Coronary artery (tissue), 2 donors: ENCODE results near the gene MED28.
"Not testable (repeated sequence)": the region's sequence is repeated elsewhere in the genome, so short reads cannot be mapped to it uniquely, and the experiment has no call there.

ENCODE experiments used
- DNase-seq: peaks from one replicate; pipeline ENCODE4 v3.0.0-alpha.2; 2017; ENCODE audit warnings: low spot score
- H3K27ac ChIP-seq, 2 donors: fragments of 200-600 bp; sonication (generic); one replicate each; pipeline ENCODE4 v1.5.1; 2016 to 2019
- H3K4me3 ChIP-seq: fragments of 200-600 bp; sonication (generic); 2 replicates; pipeline ENCODE4 v1.5.1; 2016; ENCODE audit warnings: mild to moderate bottlenecking, moderate library complexity
- TF ChIP-seq, protein P1 (sequence below): fragments of 200-600 bp; sonication (generic); IDR thresholded peaks from one replicate; pipeline ENCODE4 v1.5.1; 2019; ENCODE audit warnings: antibody characterized with exemption

Gene MED28

DNA sequence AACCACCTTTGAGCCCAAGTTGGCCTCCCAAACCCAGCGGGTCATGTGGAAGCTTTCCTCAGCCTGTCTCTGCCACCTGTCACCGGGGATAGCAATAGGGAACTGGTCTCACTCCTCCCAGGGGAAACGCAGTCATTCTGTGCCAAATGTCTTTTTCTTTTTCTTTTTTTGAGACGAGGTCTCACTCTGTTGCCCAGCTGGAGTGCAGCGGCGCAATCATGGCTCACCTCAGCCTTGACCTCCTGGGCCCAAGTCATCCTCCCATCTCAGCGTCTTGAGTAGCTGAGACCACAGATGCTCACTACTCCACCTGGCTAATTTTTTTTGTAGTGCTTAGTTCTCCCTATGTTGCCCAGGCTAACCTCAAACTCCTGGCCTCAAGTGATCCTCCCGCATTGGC, 40.3 kb downstream of the MED28 start:
- TF ChIP-seq, protein P1, sequence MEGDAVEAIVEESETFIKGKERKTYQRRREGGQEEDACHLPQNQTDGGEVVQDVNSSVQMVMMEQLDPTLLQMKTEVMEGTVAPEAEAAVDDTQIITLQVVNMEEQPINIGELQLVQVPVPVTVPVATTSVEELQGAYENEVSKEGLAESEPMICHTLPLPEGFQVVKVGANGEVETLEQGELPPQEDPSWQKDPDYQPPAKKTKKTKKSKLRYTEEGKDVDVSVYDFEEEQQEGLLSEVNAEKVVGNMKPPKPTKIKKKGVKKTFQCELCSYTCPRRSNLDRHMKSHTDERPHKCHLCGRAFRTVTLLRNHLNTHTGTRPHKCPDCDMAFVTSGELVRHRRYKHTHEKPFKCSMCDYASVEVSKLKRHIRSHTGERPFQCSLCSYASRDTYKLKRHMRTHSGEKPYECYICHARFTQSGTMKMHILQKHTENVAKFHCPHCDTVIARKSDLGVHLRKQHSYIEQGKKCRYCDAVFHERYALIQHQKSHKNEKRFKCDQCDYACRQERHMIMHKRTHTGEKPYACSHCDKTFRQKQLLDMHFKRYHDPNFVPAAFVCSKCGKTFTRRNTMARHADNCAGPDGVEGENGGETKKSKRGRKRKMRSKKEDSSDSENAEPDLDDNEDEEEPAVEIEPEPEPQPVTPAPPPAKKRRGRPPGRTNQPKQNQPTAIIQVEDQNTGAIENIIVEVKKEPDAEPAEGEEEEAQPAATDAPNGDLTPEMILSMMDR, result no peak
- no peak overlapping the region for H3K4me3 ChIP-seq
- no peak overlapping the region for H3K27ac ChIP-seq
- no peak for DNase-seq

DNA sequence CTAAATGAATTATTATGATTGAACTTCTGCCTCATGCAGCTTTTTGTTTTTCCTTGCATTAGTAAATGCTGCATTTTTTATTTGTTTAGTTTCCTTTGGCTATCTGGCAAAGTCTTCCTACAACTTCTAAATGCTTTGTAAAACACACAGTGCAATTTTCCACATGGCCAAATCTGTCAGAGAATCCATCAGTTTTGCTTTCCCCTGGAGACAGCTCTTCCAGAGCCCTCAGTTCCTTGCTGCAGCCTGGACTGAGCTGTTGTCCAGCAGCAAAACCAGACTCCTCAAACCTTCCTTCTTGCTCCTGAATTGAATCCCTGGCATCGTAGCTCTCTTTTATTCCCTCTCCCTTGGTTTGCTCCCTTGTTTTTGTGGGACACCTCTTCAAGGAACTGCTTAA, 42.6 kb downstream of the MED28 start:
- Histone ChIP-seq H3K4me3 (no peak overlapping the region), H3K27ac (no peak overlapping the region)
- TF ChIP-seq, protein P1, result no peak
- DNase-seq, result no peak

DNA sequence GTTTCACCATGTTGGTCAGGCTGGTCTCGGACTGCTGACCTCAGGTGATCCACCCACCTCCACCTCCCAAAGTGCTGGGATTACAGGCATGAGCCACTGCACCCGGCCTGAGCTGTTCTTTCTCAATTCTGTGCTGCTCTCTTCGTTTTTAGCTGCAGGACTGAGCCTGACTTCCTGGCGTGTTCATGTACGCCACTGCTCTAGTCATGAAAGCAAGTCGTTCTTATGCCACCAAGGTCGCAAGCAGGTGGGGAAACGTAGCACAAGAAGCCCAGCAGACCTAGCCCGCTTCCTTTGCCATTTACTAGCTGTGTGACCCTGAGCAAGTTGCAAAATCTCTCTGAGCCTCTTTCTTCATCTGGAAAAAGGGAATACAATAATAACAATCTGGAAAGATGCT, 43.4 kb downstream of the MED28 start:
- TF ChIP-seq, protein P1, result no peak
- no peak overlapping the region for H3K4me3 ChIP-seq

GRCh38 chr4:17659196-17659595, 44.8 kb downstream of the MED28 start:
- H3K27ac ChIP-seq, H3K4me3 ChIP-seq, DNase-seq: not testable (repeated sequence)

More for the DNA sequence above, 43.4 kb downstream of the MED28 start:
- no peak for DNase-seq
- no peak overlapping the region for H3K27ac ChIP-seq

- TF ChIP-seq, protein P1, result no peak
- no peak overlapping the region for H3K4me3 ChIP-seq
- no peak overlapping the region for H3K27ac ChIP-seq
- no peak for DNase-seq
These were observed 48.3 kb downstream of the MED28 start for GRCh38 chr4:17662694-17663093.

DNA sequence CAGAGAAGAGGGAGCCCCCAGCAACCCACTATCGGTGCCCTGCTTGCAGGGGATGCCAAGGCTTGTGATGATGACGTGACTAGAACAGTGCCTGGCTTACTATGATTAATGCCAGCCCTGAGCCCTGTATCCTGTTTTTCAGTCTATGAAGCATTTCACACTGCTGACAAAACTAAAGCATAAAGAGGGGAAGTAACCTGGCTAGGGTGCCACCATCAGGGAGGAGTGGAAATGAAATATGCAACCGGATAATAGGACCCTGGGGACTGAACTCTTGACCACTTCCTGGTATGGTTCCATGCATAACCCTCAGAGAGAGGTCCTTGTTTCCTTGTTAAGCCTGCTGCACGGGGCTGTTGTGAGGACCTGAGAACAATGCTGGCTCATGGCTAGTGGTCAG, 50.3 kb downstream of the MED28 start:
- Histone ChIP-seq H3K27ac (no peak overlapping the region), H3K4me3 (no peak overlapping the region)
- DNase-seq, result peak; percentile 28
- TF ChIP-seq, protein P1, result no peak

DNA sequence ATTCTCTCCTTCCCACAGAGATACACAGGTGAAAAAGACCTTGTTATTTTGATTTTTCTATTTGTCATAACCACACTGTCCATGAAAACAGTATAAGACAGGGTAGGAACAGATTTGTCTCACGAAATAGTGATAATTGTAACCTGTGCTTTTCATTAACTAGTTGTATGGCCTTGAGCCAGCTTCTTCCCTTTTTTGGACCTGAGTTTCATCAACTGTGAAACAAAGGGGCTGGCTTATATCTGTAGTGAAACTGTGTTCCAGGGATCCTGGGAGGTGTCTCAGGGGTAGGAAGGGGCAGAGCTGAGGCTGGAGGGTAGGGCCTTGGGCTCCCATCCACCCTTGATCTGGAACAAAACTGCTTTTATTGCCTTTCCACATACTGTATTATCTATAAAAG, 50.9 kb downstream of the MED28 start:
- Histone ChIP-seq H3K4me3 (no peak overlapping the region), H3K27ac (no peak overlapping the region)
- TF ChIP-seq, protein P1, result no peak
- DNase-seq, result no peak

- Histone ChIP-seq H3K27ac (no peak overlapping the region), H3K4me3 (no peak overlapping the region)
- peak; percentile 26 for DNase-seq
- TF ChIP-seq, protein P1, result no peak
These were observed 51.4 kb downstream of the MED28 start for GRCh38 chr4:17665852-17666251.
